ENCODE measurements around the gene TRIM4.

Gene TRIM4

DNA sequence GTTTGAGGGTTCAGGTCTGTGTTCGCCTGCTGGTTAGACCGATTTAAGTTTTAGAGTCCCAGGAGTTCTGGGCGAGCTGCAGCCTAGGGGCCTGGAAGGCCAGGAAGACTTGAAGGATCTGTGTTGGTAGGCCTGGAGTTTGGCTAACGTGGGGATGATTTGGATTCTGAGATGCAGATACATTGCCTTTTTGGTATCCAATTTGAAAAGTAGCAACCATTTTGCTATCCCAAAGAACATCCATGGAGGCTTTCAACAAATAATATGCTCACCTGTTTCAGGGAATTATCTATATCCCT, 433 bp upstream of the TRIM4 start (continued):
- TF ChIP-seq, protein P1, sequence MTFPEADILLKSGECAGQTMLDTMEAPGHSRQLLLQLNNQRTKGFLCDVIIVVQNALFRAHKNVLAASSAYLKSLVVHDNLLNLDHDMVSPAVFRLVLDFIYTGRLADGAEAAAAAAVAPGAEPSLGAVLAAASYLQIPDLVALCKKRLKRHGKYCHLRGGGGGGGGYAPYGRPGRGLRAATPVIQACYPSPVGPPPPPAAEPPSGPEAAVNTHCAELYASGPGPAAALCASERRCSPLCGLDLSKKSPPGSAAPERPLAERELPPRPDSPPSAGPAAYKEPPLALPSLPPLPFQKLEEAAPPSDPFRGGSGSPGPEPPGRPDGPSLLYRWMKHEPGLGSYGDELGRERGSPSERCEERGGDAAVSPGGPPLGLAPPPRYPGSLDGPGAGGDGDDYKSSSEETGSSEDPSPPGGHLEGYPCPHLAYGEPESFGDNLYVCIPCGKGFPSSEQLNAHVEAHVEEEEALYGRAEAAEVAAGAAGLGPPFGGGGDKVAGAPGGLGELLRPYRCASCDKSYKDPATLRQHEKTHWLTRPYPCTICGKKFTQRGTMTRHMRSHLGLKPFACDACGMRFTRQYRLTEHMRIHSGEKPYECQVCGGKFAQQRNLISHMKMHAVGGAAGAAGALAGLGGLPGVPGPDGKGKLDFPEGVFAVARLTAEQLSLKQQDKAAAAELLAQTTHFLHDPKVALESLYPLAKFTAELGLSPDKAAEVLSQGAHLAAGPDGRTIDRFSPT (tag by site-specific recombination; IDR thresholded peaks at IDR 0.05), result no peak
- TF ChIP-seq ZNF76 (tag by site-specific recombination; IDR thresholded peaks at IDR 0.05; ENCODE audit: borderline replicate concordance, low read depth) (peak; percentile 50; the same call in 1 of the 2 replicates), ZBTB17 (tag by site-specific recombination; IDR thresholded peaks at IDR 0.05) (peak; percentile 8; the same call in 1 of the 2 replicates), ZNF610 (tag by site-specific recombination; IDR thresholded peaks at IDR 0.05; ENCODE audit: borderline replicate concordance) (0 out of 2 replicates have a peak, but pooled peaks have one; percentile 0), SCRT1 (tag by site-specific recombination; IDR thresholded peaks at IDR 0.05; ENCODE audit: borderline replicate concordance) (no peak), ZNF404 (tag by site-specific recombination; IDR thresholded peaks at IDR 0.05) (0 out of 2 replicates have a peak, but pooled peaks have one; percentile 24)
- TF ChIP-seq, protein P2, sequence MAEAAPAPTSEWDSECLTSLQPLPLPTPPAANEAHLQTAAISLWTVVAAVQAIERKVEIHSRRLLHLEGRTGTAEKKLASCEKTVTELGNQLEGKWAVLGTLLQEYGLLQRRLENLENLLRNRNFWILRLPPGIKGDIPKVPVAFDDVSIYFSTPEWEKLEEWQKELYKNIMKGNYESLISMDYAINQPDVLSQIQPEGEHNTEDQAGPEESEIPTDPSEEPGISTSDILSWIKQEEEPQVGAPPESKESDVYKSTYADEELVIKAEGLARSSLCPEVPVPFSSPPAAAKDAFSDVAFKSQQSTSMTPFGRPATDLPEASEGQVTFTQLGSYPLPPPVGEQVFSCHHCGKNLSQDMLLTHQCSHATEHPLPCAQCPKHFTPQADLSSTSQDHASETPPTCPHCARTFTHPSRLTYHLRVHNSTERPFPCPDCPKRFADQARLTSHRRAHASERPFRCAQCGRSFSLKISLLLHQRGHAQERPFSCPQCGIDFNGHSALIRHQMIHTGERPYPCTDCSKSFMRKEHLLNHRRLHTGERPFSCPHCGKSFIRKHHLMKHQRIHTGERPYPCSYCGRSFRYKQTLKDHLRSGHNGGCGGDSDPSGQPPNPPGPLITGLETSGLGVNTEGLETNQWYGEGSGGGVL (tag by site-specific recombination; IDR thresholded peaks at IDR 0.05), result no peak

DNA sequence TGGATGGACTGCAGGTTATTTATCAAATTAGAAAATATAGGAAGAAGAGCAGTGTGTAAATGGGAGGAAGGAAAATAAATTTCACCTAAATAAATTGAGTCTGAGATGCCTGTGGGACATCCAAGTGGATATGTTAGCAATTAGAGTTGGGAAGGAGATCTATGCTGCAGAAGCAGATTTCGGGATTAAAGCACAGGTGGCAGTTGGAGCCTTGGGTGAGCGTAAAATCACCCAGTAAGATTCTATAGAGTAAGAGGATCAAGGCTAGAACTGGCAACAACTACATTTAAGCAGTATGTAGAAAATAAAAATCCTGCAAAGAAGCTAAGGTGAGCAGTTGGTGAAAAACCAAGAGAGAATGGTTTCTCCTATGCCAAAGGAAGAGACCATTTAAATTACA, 8.4 kb downstream of the TRIM4 start:
- peaks cover 23 to 40% of the 10 kb centered on the region in 2 experiments for H3K36me3 ChIP-seq (ENCODE audit: control insufficient read depth in 2 of 2, insufficient read depth in 1 of 2, low read length in 2 of 2)

GRCh38 chr7:99901581-99901980, 17.7 kb downstream of the TRIM4 start:
- CTCF ChIA-PET, result no interaction called here
- no peak overlapping the region for H3K27ac ChIP-seq (ENCODE audit: extremely low read depth, low read depth, low read length)
- TF ChIP-seq, protein P3, sequence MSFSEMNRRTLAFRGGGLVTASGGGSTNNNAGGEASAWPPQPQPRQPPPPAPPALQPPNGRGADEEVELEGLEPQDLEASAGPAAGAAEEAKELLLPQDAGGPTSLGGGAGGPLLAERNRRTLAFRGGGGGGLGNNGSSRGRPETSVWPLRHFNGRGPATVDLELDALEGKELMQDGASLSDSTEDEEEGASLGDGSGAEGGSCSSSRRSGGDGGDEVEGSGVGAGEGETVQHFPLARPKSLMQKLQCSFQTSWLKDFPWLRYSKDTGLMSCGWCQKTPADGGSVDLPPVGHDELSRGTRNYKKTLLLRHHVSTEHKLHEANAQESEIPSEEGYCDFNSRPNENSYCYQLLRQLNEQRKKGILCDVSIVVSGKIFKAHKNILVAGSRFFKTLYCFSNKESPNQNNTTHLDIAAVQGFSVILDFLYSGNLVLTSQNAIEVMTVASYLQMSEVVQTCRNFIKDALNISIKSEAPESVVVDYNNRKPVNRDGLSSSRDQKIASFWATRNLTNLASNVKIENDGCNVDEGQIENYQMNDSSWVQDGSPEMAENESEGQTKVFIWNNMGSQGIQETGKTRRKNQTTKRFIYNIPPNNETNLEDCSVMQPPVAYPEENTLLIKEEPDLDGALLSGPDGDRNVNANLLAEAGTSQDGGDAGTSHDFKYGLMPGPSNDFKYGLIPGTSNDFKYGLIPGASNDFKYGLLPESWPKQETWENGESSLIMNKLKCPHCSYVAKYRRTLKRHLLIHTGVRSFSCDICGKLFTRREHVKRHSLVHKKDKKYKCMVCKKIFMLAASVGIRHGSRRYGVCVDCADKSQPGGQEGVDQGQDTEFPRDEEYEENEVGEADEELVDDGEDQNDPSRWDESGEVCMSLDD (tag by site-specific recombination; IDR thresholded peaks at IDR 0.05), result no peak
- TF ChIP-seq ZFHX2 (tag by site-specific recombination; conservative IDR thresholded peaks at IDR 0.05) (no peak), ZNF488 (tag by site-specific recombination; IDR thresholded peaks at IDR 0.05) (no peak), ZNF629 (tag by site-specific recombination; IDR thresholded peaks at IDR 0.05) (no peak), ZNF843 (tag by site-specific recombination; IDR thresholded peaks at IDR 0.05) (no peak), TCF7L2 (IDR thresholded peaks at IDR 0.05; ENCODE audit: borderline replicate concordance, low read depth, low read length) (no peak), ZNF660 (tag by site-specific recombination; IDR thresholded peaks at IDR 0.05) (no peak), ZNF280C (tag by site-specific recombination; IDR thresholded peaks at IDR 0.05) (no peak), TRIM28 (IDR thresholded peaks at IDR 0.05; ENCODE audit: borderline replicate concordance, low read length) (no peak)
- TF ChIP-seq, protein P4, sequence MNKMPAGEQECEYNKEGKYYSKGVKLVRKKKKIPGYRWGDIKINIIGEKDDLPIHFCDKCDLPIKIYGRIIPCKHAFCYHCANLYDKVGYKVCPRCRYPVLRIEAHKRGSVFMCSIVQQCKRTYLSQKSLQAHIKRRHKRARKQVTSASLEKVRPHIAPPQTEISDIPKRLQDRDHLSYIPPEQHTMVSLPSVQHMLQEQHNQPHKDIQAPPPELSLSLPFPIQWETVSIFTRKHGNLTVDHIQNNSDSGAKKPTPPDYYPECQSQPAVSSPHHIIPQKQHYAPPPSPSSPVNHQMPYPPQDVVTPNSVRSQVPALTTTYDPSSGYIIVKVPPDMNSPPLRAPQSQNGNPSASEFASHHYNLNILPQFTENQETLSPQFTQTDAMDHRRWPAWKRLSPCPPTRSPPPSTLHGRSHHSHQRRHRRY (tag by site-specific recombination; IDR thresholded peaks at IDR 0.05), result no peak

More for the DNA sequence above, 8.4 kb downstream of the TRIM4 start:
- no peak overlapping the region for H3K4me3 ChIP-seq (ENCODE audit: low read depth, low read length)
- ChIA-PET POLR2A (no interaction called here), CTCF (interaction anchor here (0.7 to 1.3 kb wide), 4 partner anchors 9 to 307 kb away, joined by 3 to 5 read pairs (median 3); no protein-coding TSS in a partner anchor)
- no peaks in the 10 kb centered on the region for H3K4me1 ChIP-seq (ENCODE audit: control insufficient read depth, insufficient read depth, low read length)
- H3K9me3 ChIP-seq (ENCODE audit: control insufficient read depth, insufficient read depth, low read depth, low read length), result no peaks in the 10 kb centered on the region
- H3K27ac ChIP-seq (ENCODE audit: extremely low read depth, low read depth, low read length), result no peak overlapping the region
- TF ChIP-seq ZNF350 (tag by site-specific recombination; IDR thresholded peaks at IDR 0.05) (no peak), ZNF423 (tag by site-specific recombination; IDR thresholded peaks at IDR 0.05) (no peak), ZNF202 (tag by site-specific recombination; IDR thresholded peaks at IDR 0.05; ENCODE audit: borderline replicate concordance) (no peak)

More at GRCh38 chr7:99901581-99901980, 17.7 kb downstream of the TRIM4 start:
- POLR2A ChIA-PET, result no interaction called here
- H3K9me3 ChIP-seq (ENCODE audit: control insufficient read depth, insufficient read depth, low read depth, low read length), result no peaks in the 10 kb centered on the region
- H3K4me3 ChIP-seq (ENCODE audit: low read depth, low read length), result no peak overlapping the region
- H3K36me3 ChIP-seq (ENCODE audit: control insufficient read depth in 2 of 2, insufficient read depth in 1 of 2, low read length in 2 of 2), result peaks cover 35 to 37% of the 10 kb centered on the region in 2 experiments
- no peaks in the 10 kb centered on the region for H3K4me1 ChIP-seq (ENCODE audit: control insufficient read depth, insufficient read depth, low read length)
